IPS DF 19.7 (cell line): Measurements from ENCODE around the gene CD247.

Source experiments
- DNase-seq: peaks from one replicate; pipeline ENCODE4 v3.0.0-alpha.2; 2013; ENCODE audit warnings: low read depth, low spot score

Gene CD247

GRCh38 chr1:167416506-167416905 lies 101.8 kb downstream of the CD247 start:
- no peak for DNase-seq

- no peak for DNase-seq
These were observed 105.0 kb downstream of the CD247 start for GRCh38 chr1:167413328-167413727.

- DNase-seq, result no peak
These were observed 105.4 kb downstream of the CD247 start for GRCh38 chr1:167412920-167413319.

- DNase-seq, result no peak
These were observed 106.3 kb downstream of the CD247 start for GRCh38 chr1:167412072-167412471.

- no peak for DNase-seq
These were observed 109.1 kb downstream of the CD247 start for GRCh38 chr1:167409183-167409582.

- no peak for DNase-seq
These were observed 110.0 kb downstream of the CD247 start for GRCh38 chr1:167408355-167408754.

- DNase-seq, result no peak
These were observed 113.4 kb downstream of the CD247 start for GRCh38 chr1:167404908-167405307.

- DNase-seq, result no peak
These were observed 114.0 kb downstream of the CD247 start for GRCh38 chr1:167404161-167404888.

GRCh38 chr1:167401260-167401873 lies 117.0 kb downstream of the CD247 start:
- no peak for DNase-seq

GRCh38 chr1:167400359-167400953 lies 117.9 kb downstream of the CD247 start:
- DNase-seq, result no peak

GRCh38 chr1:167392200-167392696 lies 126.1 kb downstream of the CD247 start:
- no peak for DNase-seq

- no peak for DNase-seq
These were observed 129.4 kb downstream of the CD247 start for GRCh38 chr1:167388976-167389375.

- DNase-seq, result no peak
These were observed 130.9 kb downstream of the CD247 start for GRCh38 chr1:167387251-167387910.
